ENCODE results near the gene B9D1. TPM values are rescaled to one million over a fixed set of nuclear protein-coding genes. Genes with fewer than 3 reads are reported as not detected.

Gene B9D1
- total RNA-seq, 2 donors from 2014 or later = 4.5 to 7.5 TPM

- DNase-seq (ENCODE audit: low spot score in 2 of 2) = no peak
- no peaks in the 10 kb centered on the region for H3K9me3 Mint-ChIP-seq
- no peak for ATAC-seq
- no peaks in the 10 kb centered on the region for H3K36me3 Mint-ChIP-seq
- H3K27ac Mint-ChIP-seq = no peak overlapping the region
Measured at GRCh38 chr17:19296786-19297778, 65.4 kb downstream of the B9D1 start.

GRCh38 chr17:19295473-19296135 lies 66.9 kb downstream of the B9D1 start:
- DNase-seq (ENCODE audit: low spot score in 2 of 2) (no peak), ATAC-seq (no peak)
- H3K9me3 Mint-ChIP-seq = no peaks in the 10 kb centered on the region
- no peaks in the 10 kb centered on the region for H3K36me3 Mint-ChIP-seq
- H3K27ac Mint-ChIP-seq = no peak overlapping the region

GRCh38 chr17:19294443-19294842 lies 68.1 kb downstream of the B9D1 start:
- no peaks in the 10 kb centered on the region for H3K36me3 Mint-ChIP-seq
- no peaks in the 10 kb centered on the region for H3K9me3 Mint-ChIP-seq
- DNase-seq (ENCODE audit: low spot score in 2 of 2) (no peak), ATAC-seq (no peak)
- H3K27ac Mint-ChIP-seq = no peak overlapping the region

Other genes starting within 250 kb of the B9D1 start
- gene GRAPL, start 235.1 kb downstream of the B9D1 start, total RNA-seq = 1 to 10 TPM; 8.1 to 9.4 TPM
- 1 to 10 TPM; 2.6 to 9.7 TPM for gene EPN2, start 125.4 kb downstream of the B9D1 start, total RNA-seq
- 10 to 100 TPM in 1 of 2 donors, 1 to 10 TPM in 1; 9.1 to 33.4 TPM for gene MAPK7, start 15.8 kb upstream of the B9D1 start, total RNA-seq
- gene MFAP4, start 24.5 kb upstream of the B9D1 start, total RNA-seq = not detected
- gene RNF112, start 48.5 kb upstream of the B9D1 start, total RNA-seq = under 1 TPM; 0.71 to 0.84 TPM
- gene SLC47A1, start 171.1 kb upstream of the B9D1 start, total RNA-seq = under 1 TPM; 0.14 TPM